Left forelimb (tissue), 1 donor: Measurements from ENCODE around the gene MARCKSL1.
"Not testable (repeated sequence)": the region's sequence is repeated elsewhere in the genome, so short reads cannot be mapped to it uniquely, and the experiment has no call there.

Source experiments
- DNase-seq: peaks from one replicate; pipeline ENCODE4 v3.0.0-alpha.2; 2018; ENCODE audit warnings: low spot score

MARCKSL1 gene, protein sequence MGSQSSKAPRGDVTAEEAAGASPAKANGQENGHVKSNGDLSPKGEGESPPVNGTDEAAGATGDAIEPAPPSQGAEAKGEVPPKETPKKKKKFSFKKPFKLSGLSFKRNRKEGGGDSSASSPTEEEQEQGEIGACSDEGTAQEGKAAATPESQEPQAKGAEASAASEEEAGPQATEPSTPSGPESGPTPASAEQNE

GRCh38 chr1:32335790-32336590 lies at the start of gene MARCKSL1:
Gene MARCKSL1, minus strand, starts transcription at chr1:32336233. Its CDS starts 200 bp downstream, at chr1:32336033.
- DNase-seq: peak; percentile 92

DNA sequence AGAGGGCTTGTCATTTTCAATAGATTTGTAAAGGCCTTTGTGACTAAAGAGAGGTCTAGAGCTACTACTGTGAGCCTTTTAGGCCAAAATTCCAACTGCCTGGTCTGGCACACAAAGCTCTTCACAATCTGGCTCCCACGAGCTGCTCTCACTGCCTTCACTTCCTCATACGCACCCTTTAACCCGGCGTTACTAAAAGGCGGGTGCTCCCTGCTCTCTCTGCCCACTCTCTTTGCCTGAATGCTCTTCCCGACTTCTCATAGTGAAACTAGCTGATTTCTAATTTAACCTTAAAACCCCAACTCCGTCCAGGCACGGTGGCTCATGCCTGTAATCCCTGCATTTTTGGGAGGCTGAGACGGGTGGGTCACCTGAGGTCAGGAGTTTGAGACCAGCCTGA lies 44.0 kb upstream of the MARCKSL1 start:
- DNase-seq: no peak

DNA sequence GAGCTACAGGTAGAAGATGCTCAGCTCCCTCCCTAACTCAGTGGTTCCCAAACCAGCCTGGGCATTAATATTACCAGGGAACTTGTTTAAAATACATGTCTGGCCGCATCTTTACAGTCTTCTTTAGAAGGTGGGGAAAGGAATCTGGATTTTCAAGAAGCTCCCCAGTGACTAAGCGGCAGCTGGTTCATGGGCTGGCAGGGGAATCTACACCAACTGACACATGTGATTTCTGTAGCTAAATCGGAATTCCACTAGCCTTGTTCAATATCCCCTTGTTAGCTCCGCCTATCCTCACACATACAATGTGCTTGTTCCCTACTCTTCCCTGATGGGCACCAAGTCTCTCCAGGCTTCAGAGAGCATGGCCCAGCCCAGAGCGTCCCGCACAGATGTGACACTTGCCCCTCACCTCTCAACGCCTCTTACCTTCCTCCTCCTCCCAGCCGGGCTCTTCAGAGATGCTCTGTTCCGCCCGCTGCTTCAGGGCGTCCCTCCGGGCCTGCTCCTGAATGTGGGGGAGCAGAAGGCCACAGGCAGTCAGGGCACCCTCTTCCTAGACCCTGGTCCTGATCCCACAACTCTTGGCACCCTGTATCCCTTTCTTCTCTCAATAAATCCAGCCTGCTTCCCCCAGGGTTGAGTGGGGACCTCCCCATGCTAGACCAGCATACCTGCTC lies 41.6 kb upstream of the MARCKSL1 start:
- no peak for DNase-seq

DNA sequence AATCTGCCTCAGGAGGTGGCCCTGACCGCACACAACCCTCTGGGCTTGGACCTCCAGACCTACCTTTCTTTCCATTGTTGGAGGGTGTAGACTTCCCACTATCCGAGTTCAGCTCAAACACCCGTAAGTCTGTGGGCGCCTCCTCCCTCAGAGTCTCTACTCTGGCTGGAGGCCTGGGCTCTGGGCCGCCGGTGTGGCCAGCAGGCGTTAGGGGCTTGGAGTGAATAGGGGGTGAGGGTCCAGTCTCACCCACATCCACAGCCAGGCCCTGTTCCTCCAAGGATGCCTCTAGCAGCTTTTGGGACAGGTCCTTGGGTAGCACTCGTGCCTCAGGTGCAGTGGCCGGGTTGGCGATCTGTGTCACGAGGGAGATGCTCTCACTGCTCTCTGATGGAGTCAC lies 40.2 kb upstream of the MARCKSL1 start:
- DNase-seq: no peak

DNA sequence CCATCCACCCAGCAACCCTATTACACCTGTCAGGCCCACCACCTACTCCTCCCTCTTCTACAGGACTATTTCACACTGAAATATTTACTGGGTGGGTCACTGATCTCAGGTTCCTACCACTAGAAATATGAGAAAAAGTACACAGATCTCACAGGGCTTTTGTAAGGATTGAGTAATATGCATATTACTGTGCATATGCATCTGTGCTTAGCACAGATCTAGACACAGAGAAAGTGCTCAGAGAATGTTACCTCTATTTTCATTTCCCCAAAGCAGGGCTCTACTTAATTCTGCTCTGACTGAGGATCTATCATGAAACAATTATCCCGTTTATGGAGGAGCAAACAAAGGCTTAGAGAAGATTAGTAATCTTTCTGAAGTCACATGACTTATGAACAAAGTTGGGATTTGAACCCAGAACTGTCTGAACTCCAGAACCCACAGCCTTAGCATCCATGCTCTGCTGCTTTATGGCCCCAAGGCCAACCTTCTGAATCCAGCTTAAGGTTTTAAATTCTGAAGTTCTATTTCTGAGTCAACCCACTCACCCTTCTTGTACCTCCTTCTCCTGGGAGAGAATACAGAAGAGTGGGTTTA lies 38.1 kb upstream of the MARCKSL1 start:
- DNase-seq: no peak

DNA sequence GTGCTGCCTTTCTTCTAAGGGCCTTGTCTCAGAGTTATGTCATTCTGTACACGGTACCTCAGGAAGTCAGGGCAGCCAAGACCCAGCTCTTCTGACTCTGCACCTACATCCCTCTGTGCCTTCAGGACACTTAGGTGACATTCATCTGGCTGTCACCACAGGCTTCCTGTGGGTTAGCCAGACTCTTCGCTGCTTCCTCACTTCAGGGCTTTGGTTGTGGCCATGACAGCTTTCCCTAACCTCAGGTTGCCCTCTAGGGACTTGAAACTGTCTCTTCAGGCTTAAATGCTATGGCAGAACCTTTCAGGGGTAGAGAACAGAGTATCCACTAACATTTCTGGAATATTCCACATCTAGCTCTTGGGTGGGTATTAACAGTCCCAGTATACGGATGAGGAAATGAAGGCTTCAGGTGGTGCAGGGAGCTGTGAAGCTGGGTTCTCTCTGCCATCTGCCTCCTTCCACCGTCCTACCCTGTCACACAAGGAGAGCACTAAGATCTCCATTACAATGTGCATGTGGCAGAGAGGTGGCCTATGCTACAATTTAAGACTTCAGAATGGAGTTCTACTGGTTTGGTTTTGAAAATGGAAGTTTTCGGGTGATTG lies 36.2 kb upstream of the MARCKSL1 start:
- no peak for DNase-seq

- no peak for DNase-seq
Measured at GRCh38 chr1:32367912-32368635, 32.0 kb upstream of the MARCKSL1 start.

- DNase-seq: no peak
Measured at GRCh38 chr1:32365445-32365844, 29.4 kb upstream of the MARCKSL1 start.

GRCh38 chr1:32364836-32365235 lies 28.8 kb upstream of the MARCKSL1 start:
- DNase-seq: no peak

- no peak for DNase-seq
Measured at GRCh38 chr1:32363713-32364112, 27.7 kb upstream of the MARCKSL1 start.

GRCh38 chr1:32362474-32363313 lies 26.7 kb upstream of the MARCKSL1 start, which contains the start of the genes FAM229A and TSSK3:
Gene FAM229A, minus strand, starts transcription at chr1:32362485. Its CDS starts 394 bp downstream, at chr1:32362091.
Gene TSSK3, plus strand, starts transcription at chr1:32362539. Its CDS starts 163 bp downstream, at chr1:32362702.
- no peak for DNase-seq

DNA sequence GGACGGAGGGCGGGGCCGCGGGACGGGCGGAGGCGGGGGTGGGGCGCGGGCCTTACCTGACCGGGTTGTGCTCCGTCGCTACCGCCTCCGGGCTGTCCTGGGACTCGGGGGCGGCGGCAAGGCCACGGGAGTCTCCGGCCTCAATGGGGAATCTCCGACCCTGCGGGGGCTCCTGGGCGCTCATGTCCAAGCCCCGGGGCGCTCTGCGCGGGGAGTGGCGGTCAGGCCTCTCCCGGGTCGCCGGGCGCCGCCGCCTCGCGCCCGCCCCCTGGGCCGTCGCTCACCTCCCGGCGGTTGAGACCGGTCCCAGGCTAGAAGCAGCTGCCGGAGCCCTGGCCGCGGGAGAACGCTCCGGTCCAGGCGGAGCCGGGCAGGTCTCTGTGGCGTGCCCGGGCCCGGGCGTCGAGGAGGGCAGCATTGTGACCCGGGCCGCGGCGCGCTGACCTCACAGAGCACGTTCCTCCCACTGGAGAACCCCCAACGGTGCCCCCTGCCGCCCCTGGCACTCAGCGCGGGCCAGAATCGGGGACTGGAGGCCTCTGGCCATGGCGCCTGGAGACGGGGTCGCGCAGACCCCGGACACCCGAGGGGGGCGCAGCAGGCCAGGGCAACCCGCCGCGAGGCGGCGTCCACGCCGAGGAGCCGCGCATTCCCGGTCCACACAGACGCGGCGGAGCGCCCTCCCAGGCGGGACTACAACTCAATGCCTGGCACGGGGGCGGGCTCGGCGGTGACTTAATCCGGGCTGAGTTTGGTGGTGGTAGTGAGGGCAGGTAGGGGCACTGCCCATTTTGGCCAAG lies 25.8 kb upstream of the MARCKSL1 start:
- peak; percentile 78 for DNase-seq

DNA sequence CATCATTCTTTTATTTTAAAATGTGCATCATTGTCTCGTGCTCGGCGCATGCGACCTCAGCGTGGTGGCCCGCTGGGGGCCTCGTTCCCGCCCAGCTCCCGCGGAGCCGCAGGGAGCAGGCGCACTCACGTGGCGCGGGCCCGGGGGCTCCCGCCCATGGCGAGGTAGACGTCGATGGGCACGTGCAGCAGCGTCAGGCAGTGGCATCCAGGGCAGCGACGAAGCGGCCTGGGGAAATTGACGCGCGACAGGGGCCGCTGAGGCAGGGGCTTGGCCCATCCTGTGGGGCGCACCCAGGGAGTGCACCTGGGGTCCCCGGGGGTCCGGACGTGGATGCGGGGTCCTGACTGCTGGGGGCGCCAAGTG lies 25.3 kb upstream of the MARCKSL1 start:
- no peak for DNase-seq

- DNase-seq: no peak
Measured at GRCh38 chr1:32358435-32358834, 22.4 kb upstream of the MARCKSL1 start.

DNA sequence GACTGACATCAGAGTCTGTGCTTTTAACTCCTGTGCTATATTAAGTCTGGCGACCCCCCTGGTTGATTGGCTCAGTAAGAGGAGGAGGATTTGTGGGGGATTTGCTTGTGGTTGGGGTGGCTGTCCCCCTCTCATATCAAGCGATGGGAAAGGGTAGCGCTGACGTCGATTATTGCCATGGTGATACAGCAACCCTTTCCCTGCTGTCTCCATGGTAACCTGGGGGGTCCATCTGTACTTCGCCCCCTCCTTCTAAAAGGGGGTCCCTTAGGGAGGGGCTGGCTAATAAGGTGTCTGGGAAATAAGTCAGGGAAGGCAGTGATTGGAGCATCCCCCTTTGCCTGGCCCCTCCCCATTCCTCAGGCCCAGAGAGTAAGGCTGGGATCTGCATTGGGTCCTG lies 21.6 kb upstream of the MARCKSL1 start:
- no peak for DNase-seq

DNA sequence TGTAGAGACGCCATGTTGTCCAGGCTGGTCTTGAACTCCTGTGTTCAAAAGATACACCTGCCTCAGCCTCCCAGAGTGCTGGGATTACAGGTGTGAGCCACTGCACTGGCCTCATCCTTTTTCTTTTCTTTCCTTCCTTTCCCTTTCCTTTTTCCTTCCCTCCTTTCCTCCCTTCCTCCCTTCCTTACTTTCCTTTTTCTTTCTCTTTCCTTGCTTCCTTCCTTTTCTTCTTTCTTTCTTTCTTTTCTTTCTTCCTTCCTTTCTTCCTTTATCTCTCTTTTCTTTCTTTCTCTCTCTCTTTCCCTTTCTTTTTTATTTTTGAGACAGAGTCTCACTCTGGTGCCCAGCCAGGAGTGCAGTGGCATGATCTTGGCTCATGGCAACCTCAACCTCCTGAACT lies 20.4 kb upstream of the MARCKSL1 start:
- no peak for DNase-seq

- DNase-seq: not testable (repeated sequence)
Measured at GRCh38 chr1:32355778-32356177, 19.7 kb upstream of the MARCKSL1 start.

DNA sequence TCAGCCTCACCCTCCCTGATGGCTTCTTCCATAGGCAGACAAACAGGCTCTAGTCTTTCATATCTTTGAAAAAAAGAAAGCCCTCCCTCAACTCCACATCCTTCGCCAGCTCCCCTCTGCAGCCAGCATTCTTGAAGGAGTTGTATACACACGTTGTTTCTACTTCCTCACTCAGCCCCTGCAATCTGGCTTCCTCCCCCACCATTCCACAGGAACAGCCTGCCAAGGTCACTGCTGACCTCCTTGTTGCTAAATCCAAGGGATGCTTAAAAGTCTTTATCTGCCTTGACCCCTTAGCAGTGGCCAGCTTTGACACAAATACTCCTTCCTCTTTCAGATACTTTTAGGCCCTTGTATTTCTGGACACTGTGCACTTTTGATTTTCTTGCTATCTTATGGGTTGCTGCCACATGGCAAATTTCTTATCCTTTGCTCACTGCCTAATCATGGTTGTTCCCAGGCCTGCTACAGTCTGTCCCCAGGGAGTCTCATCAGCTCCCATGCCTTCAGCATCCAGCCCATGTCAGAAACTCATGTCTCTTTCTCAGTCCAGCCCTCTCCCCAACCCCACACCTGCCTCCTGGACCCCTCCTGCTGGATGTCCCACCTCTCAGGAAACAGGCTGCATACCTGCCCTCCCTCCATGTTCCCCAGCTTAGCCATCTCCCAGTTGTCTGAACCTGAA lies 18.0 kb upstream of the MARCKSL1 start:
- DNase-seq: no peak

DNA sequence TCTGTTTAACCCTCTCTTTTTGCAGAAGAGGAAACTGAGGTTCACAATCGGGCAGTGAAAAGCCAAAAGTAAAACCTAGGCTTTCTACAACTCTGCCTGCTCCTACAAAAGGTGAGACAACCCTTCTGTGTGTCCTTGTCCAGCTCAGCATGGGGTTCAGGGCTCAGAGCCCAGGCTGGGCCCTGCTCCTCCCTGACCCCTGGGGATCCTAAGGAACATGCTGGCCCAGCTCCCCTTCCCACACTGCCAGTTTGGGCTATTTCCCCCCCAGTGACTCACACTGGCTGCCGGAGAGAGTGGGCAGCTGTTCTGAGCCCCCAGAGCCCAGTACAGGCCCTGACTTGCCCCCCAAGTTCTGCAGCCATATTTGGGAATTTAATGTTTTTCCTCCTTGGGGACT lies 17.4 kb upstream of the MARCKSL1 start:
- no peak for DNase-seq
